Measurements from ENCODE around the gene CELSR1.

CELSR1 gene

DNA sequence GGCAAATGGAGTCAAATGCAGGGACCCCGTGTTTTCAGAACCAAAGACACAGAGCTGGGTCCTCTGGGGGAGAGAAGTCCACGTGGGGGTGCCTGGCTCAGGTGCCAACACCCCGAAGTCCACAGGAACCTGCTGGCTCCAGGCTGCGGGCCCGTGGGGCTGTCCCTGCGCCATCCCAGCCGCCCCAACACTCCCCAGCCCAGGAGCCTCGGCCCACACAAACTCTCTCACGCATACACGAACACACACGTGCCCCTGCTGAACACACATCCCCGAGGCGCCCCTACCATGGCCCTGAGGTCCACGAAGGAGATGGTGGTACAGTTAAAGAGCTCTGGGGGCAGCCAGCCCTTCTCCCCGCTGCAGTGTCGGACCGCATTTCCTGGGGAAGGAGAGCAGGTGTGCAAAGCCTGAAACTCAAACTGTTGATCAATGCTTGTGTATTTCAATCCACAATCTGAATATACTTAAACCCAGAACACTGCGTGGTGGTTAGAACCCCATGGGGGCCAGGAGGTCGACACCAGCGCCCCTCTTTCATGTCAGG is 147.2 kb downstream of the CELSR1 start:
- no peaks in the 10 kb centered on the region for H3K27me3 Mint-ChIP-seq (ENCODE audit: low read depth)
- no peak overlapping the region for H3K4me3 Mint-ChIP-seq
- no peak for DNase-seq (ENCODE audit: low spot score)
- no peak overlapping the region for H3K27ac Mint-ChIP-seq
- no peaks in the 10 kb centered on the region for H3K36me3 Mint-ChIP-seq (ENCODE audit: low read depth)
- no peaks in the 10 kb centered on the region for H3K9me3 Mint-ChIP-seq
- no peaks in the 10 kb centered on the region for H3K4me1 Mint-ChIP-seq (ENCODE audit: low read depth)

DNA sequence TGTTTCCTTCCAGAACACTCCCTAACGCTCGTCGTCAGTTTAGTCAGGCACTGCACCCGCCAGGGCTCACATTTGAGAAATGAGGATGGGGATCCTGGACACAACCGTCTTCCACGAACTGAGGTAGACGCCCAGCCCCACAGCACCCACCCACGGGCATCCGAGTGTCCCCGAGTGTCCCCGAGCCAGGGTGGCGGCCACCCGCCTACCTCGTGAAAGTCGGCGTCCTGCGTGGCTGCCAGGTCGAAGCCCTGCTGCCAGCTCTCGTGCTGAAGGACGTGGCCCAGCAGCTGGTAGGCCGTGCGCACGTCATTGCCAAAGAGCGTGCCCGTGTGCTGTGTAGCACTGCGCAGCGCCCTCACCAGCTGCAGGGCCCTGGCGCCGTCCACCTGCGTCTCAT is 148.3 kb downstream of the CELSR1 start:
- H3K4me1 Mint-ChIP-seq (ENCODE audit: low read depth) = no peaks in the 10 kb centered on the region
- no peak overlapping the region for H3K4me3 Mint-ChIP-seq
- no peaks in the 10 kb centered on the region for H3K27me3 Mint-ChIP-seq (ENCODE audit: low read depth)
- no peak for DNase-seq (ENCODE audit: low spot score)
- H3K27ac Mint-ChIP-seq = no peak overlapping the region
- no peaks in the 10 kb centered on the region for H3K36me3 Mint-ChIP-seq (ENCODE audit: low read depth)
- no peaks in the 10 kb centered on the region for H3K9me3 Mint-ChIP-seq

GRCh38 chr22:46388647-46389046 is 148.8 kb downstream of the CELSR1 start:
- H3K27me3 Mint-ChIP-seq (ENCODE audit: low read depth) = no peaks in the 10 kb centered on the region
- no peak for DNase-seq (ENCODE audit: low spot score)
- no peak overlapping the region for H3K27ac Mint-ChIP-seq
- H3K9me3 Mint-ChIP-seq = no peaks in the 10 kb centered on the region
- no peaks in the 10 kb centered on the region for H3K36me3 Mint-ChIP-seq (ENCODE audit: low read depth)
- no peak overlapping the region for H3K4me3 Mint-ChIP-seq
- H3K4me1 Mint-ChIP-seq (ENCODE audit: low read depth) = no peaks in the 10 kb centered on the region

GRCh38 chr22:46387748-46388147 is 149.7 kb downstream of the CELSR1 start:
- Mint-ChIP-seq H3K36me3 (ENCODE audit: low read depth) (no peaks in the 10 kb centered on the region), H3K4me3 (no peak overlapping the region), H3K9me3 (no peaks in the 10 kb centered on the region), H3K27me3 (ENCODE audit: low read depth) (no peaks in the 10 kb centered on the region), H3K27ac (no peak overlapping the region), H3K4me1 (ENCODE audit: low read depth) (no peaks in the 10 kb centered on the region)
- no peak for DNase-seq (ENCODE audit: low spot score)

GRCh38 chr22:46386312-46386711 is 151.1 kb downstream of the CELSR1 start:
- DNase-seq (ENCODE audit: low spot score) = no peak
- Mint-ChIP-seq H3K4me1 (ENCODE audit: low read depth) (no peaks in the 10 kb centered on the region), H3K9me3 (no peaks in the 10 kb centered on the region), H3K4me3 (no peak overlapping the region), H3K27ac (no peak overlapping the region), H3K36me3 (ENCODE audit: low read depth) (no peaks in the 10 kb centered on the region), H3K27me3 (ENCODE audit: low read depth) (no peaks in the 10 kb centered on the region)

DNA sequence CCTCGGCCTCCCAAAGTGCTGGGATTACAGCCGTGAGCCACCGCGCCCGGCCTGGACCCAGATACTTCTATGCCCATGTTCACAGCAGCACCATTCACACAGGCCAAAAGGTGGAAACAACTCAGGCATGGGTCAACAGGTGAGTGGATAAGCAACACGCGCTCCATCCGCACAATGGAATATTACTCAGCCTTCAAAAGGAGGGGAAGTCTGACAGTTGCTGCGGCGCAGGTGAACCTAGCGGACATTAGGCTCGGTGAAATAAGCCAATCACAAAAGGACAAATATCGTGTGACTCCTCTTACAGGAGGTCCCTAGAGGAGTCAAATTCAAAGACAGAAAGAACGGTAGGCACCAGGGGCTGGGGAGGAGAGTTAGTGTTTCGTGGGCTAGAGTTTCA is 154.9 kb downstream of the CELSR1 start:
- no peaks in the 10 kb centered on the region for H3K27me3 Mint-ChIP-seq (ENCODE audit: low read depth)
- H3K4me1 Mint-ChIP-seq (ENCODE audit: low read depth) = no peaks in the 10 kb centered on the region
- DNase-seq (ENCODE audit: low spot score) = no peak
- no peaks in the 10 kb centered on the region for H3K9me3 Mint-ChIP-seq
- H3K36me3 Mint-ChIP-seq (ENCODE audit: low read depth) = no peaks in the 10 kb centered on the region
- H3K4me3 Mint-ChIP-seq = no peak overlapping the region
- H3K27ac Mint-ChIP-seq = no peak overlapping the region

GRCh38 chr22:46381731-46382130 is 155.7 kb downstream of the CELSR1 start:
- DNase-seq (ENCODE audit: low spot score) = no peak
- no peaks in the 10 kb centered on the region for H3K9me3 Mint-ChIP-seq
- H3K4me3 Mint-ChIP-seq = no peak overlapping the region
- H3K36me3 Mint-ChIP-seq (ENCODE audit: low read depth) = no peaks in the 10 kb centered on the region
- no peak overlapping the region for H3K27ac Mint-ChIP-seq
- no peaks in the 10 kb centered on the region for H3K27me3 Mint-ChIP-seq (ENCODE audit: low read depth)
- H3K4me1 Mint-ChIP-seq (ENCODE audit: low read depth) = no peaks in the 10 kb centered on the region

DNA sequence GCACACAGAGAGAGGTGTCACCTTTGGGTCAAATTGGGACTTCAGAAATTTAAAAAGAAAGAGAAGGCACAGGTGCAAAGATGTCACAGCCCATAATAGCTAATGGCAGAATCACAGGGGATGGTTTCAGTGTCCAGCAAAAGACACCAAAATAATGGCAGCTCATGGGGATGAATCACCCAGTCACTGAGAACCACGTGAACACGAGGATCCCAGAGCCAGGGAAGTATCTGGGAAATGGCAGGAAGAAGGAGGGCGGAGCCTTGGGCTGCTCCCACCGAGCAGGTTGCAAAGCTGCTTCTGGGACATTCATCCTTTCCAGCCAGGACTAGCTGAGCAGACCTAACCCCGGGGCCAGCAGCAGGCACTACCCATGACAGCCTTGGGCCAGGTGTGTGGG is 156.3 kb downstream of the CELSR1 start:
- no peaks in the 10 kb centered on the region for H3K9me3 Mint-ChIP-seq
- H3K27me3 Mint-ChIP-seq (ENCODE audit: low read depth) = no peaks in the 10 kb centered on the region
- H3K36me3 Mint-ChIP-seq (ENCODE audit: low read depth) = no peaks in the 10 kb centered on the region
- DNase-seq (ENCODE audit: low spot score) = no peak
- no peaks in the 10 kb centered on the region for H3K4me1 Mint-ChIP-seq (ENCODE audit: low read depth)
- no peak overlapping the region for H3K27ac Mint-ChIP-seq
- H3K4me3 Mint-ChIP-seq = no peak overlapping the region

DNA sequence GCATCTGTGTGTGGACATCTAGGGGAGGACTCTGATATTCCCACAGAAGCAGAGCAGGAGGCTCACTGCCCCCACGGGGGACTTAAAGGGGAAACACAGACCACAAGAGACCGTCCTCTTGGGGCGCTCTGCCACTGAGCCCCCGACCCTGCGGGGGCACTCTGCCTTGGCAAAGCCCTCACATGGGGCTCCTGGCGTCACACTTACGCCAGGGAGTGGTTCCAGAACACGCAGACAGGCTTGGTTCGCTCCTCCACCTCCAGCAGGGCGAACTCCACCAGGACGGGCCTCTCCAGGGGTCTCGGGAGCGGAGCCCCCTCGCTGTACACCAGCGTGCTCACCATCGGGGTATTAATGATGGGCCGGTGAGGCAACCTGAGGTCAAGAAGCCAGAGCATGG is 156.8 kb downstream of the CELSR1 start:
- H3K9me3 Mint-ChIP-seq = peaks cover 4% of the 10 kb centered on the region
- no peaks in the 10 kb centered on the region for H3K4me1 Mint-ChIP-seq (ENCODE audit: low read depth)
- no peaks in the 10 kb centered on the region for H3K27me3 Mint-ChIP-seq (ENCODE audit: low read depth)
- no peak for DNase-seq (ENCODE audit: low spot score)
- no peaks in the 10 kb centered on the region for H3K36me3 Mint-ChIP-seq (ENCODE audit: low read depth)
- H3K27ac Mint-ChIP-seq = no peak overlapping the region
- H3K4me3 Mint-ChIP-seq = no peak overlapping the region

DNA sequence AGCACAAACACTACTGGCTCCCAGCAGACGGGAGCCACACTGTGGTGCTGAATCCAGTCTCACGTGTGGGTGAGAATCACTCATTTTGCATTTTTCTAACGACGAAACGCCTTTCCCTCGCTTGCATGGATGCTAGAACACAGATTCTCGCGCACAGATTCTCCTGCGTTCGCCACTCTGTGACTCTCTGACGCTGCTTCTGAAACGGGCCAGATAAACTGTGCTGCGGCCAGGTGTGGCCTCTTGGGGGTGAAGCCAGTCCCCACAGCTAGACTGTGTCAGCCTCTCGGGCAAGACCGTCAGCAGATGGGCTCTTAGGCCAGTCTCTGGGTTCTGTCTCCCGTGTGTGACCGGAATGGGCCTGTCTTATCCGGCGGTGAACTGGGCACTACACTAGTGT is 157.4 kb downstream of the CELSR1 start:
- peaks cover 4% of the 10 kb centered on the region for H3K27me3 Mint-ChIP-seq (ENCODE audit: low read depth)
- no peak overlapping the region for H3K4me3 Mint-ChIP-seq
- H3K36me3 Mint-ChIP-seq (ENCODE audit: low read depth) = no peaks in the 10 kb centered on the region
- H3K27ac Mint-ChIP-seq = no peak overlapping the region
- H3K4me1 Mint-ChIP-seq (ENCODE audit: low read depth) = no peaks in the 10 kb centered on the region
- peaks cover 4% of the 10 kb centered on the region for H3K9me3 Mint-ChIP-seq
- DNase-seq (ENCODE audit: low spot score) = no peak

- Mint-ChIP-seq H3K27me3 (ENCODE audit: low read depth) (peaks cover 7% of the 10 kb centered on the region), H3K9me3 (peaks cover 4% of the 10 kb centered on the region), H3K4me3 (no peak overlapping the region), H3K36me3 (ENCODE audit: low read depth) (no peaks in the 10 kb centered on the region), H3K27ac (no peak overlapping the region), H3K4me1 (ENCODE audit: low read depth) (no peaks in the 10 kb centered on the region)
- no peak for DNase-seq (ENCODE audit: low spot score)
Observed at GRCh38 chr22:46379066-46379930, 158.1 kb downstream of the CELSR1 start.

DNA sequence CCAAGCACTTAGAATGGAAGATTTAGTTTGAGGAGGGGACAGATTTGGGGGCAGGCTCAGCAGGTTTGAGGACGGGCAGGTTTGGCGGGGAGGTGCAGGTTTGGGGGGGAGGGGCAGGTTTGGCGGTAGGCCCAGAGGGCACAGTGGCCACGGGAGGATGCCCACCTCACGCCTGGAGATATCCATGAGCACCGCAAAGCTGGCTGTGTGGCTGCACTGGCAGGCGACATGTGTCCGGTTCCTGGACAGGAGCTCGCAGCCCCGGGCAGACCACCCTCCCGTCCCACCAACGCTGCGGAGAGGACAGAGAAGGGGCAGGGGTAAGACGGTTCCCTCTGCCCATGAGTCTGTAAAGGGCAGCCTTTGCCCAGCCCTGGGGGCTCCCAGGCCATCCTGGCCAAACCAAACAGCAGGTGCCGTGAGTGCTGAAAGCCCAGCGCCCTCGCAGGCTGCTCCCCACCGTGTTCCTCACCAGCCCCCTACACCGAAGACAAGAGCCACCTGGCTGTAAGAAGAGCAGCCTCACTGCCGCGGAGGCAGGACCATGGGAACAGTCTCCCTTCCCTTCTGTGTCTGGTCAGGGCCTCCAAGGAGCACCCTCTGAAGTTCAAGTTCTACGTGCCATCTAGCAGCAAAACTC is 158.9 kb downstream of the CELSR1 start:
- peaks cover 4% of the 10 kb centered on the region for H3K9me3 Mint-ChIP-seq
- peaks cover 10% of the 10 kb centered on the region for H3K27me3 Mint-ChIP-seq (ENCODE audit: low read depth)
- H3K36me3 Mint-ChIP-seq (ENCODE audit: low read depth) = no peaks in the 10 kb centered on the region
- no peak overlapping the region for H3K4me3 Mint-ChIP-seq
- no peak for DNase-seq (ENCODE audit: low spot score)
- no peaks in the 10 kb centered on the region for H3K4me1 Mint-ChIP-seq (ENCODE audit: low read depth)
- H3K27ac Mint-ChIP-seq = no peak overlapping the region

DNA sequence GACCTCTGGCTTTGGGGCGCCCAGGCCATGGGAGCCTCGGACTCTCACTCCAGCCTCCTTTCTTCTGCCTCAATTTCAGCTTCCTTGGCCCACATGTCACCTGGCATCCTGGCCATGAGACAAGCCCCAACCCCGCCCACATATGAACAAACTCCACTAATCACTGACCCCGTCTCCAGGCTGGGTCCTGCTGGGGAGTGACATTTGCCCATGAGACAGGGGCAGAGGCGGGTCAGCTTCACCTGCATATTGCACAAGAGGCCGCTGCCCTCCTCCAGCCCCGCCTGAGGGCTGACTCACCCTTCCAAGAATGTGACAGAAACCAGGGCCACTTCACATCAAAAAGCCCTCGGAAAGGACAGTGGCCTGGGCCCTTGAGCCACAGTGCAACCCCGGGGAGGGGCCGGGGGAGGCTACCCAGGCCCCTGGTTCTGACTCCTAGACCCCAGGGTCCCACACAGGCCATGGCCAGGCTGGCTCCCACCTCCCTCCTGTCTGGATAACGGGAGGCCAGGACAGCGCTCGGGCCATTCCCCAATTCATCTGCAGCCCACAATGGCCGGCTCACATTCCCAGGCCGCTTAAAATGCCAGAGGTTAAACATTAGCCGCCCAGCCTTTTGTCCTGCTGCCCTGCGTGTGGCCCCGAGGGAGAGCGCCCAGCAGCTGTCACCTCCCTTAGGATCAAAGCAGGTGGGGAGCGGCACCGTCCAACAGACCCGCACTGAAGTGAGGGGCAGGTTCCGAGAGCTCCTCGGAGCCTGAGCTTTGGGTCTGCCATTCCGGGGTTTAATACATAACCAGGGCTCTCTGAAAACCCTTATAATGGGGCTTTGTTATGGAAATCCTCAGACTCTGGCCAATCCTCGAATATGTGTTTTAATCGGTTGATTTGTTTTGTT is 159.6 kb downstream of the CELSR1 start:
- no peaks in the 10 kb centered on the region for H3K36me3 Mint-ChIP-seq (ENCODE audit: low read depth)
- no peak overlapping the region for H3K27ac Mint-ChIP-seq
- H3K9me3 Mint-ChIP-seq = peaks cover 4% of the 10 kb centered on the region
- H3K4me3 Mint-ChIP-seq = no peak overlapping the region
- DNase-seq (ENCODE audit: low spot score) = no peak
- no peaks in the 10 kb centered on the region for H3K4me1 Mint-ChIP-seq (ENCODE audit: low read depth)
- H3K27me3 Mint-ChIP-seq (ENCODE audit: low read depth) = peaks cover 14% of the 10 kb centered on the region

Data from T-helper 2 cell treated with Interferon-gamma antibody and Interleukin-4, amounts not matched to agents 5 μg/mL and 100 μg/mL, for 36 hours (primary cell).